GM21723 (cell line): ENCODE results near the gene SHLD3.
"Not testable (repeated sequence)": the region's sequence is repeated elsewhere in the genome, so short reads cannot be mapped to it uniquely, and the experiment has no call there.

Source experiments
- ATAC-seq: cut with Tn5 transposase; IDR thresholded peaks from one replicate; pipeline ENCODE4 v1.9.1; 2021; ENCODE audit warnings: mild to moderate bottlenecking, moderate library complexity; ENCODE audit not compliant: unreplicated experiment

The SHLD3 gene

GRCh38 chr5:65624571-65625555 is at the start of gene SHLD3, which contains the start of gene TRAPPC13:
SHLD3 (plus strand) TSS chr5:65625027; CDS start chr5:65629588, 4,561 bp downstream.
TRAPPC13 (plus strand) TSS chr5:65625027; CDS start chr5:65625061, 34 bp downstream.
- peak; percentile 78 for ATAC-seq

- ATAC-seq = no peak
These were observed 47.7 kb upstream of the SHLD3 start for GRCh38 chr5:65577141-65577540.

- no peak for ATAC-seq
These were observed 36.1 kb upstream of the SHLD3 start for GRCh38 chr5:65588694-65589093.

GRCh38 chr5:65601761-65602160 is 23.1 kb upstream of the SHLD3 start:
- ATAC-seq = not testable (repeated sequence)

- ATAC-seq = no peak
These were observed 13.3 kb upstream of the SHLD3 start for GRCh38 chr5:65611524-65611923.

GRCh38 chr5:65612298-65612907 is 12.4 kb upstream of the SHLD3 start:
- no peak for ATAC-seq

GRCh38 chr5:65620021-65620420 is 4.8 kb upstream of the SHLD3 start:
- ATAC-seq = no peak

GRCh38 chr5:65621961-65622360 is 2.9 kb upstream of the SHLD3 start:
- ATAC-seq = not testable (repeated sequence)

GRCh38 chr5:65623482-65623881 is 1.3 kb upstream of the SHLD3 start:
- ATAC-seq = no peak

- ATAC-seq = peak; percentile 95
These were observed 729 bp upstream of the SHLD3 start, which contains the start of gene TRIM23 for GRCh38 chr5:65624025-65624570. TRIM23 (minus strand) TSS chr5:65624333; CDS start chr5:65624274, 59 bp downstream.

- no peak for ATAC-seq
These were observed 916 bp downstream of the SHLD3 start for GRCh38 chr5:65625743-65626142.

GRCh38 chr5:65630981-65631380 is 6.2 kb downstream of the SHLD3 start:
- no peak for ATAC-seq

GRCh38 chr5:65640240-65640639 is 15.4 kb downstream of the SHLD3 start:
- no peak for ATAC-seq

- ATAC-seq = no peak
These were observed 22.1 kb downstream of the SHLD3 start for GRCh38 chr5:65646938-65647337.

GRCh38 chr5:65647941-65648340 is 23.1 kb downstream of the SHLD3 start:
- ATAC-seq = no peak

GRCh38 chr5:65651144-65651543 is 26.3 kb downstream of the SHLD3 start:
- ATAC-seq = no peak

GRCh38 chr5:65654713-65655112 is 29.9 kb downstream of the SHLD3 start:
- no peak for ATAC-seq

- ATAC-seq = no peak
These were observed 39.1 kb downstream of the SHLD3 start for GRCh38 chr5:65663804-65664521.

GRCh38 chr5:65668696-65669095 is 43.9 kb downstream of the SHLD3 start:
- ATAC-seq = no peak

- no peak for ATAC-seq
These were observed 48.0 kb downstream of the SHLD3 start for GRCh38 chr5:65672796-65673195.

- ATAC-seq = no peak
These were observed 49.9 kb downstream of the SHLD3 start for GRCh38 chr5:65674749-65675148.
